ENCODE measurements around the gene LDB2.

Gene LDB2

GRCh38 chr4:16835597-16836247 lies 62.7 kb downstream of the LDB2 start:
- no peak for DNase-seq (ENCODE audit: low spot score)
- no peak overlapping the region for H3K27ac ChIP-seq
- TF ChIP-seq, protein P1, sequence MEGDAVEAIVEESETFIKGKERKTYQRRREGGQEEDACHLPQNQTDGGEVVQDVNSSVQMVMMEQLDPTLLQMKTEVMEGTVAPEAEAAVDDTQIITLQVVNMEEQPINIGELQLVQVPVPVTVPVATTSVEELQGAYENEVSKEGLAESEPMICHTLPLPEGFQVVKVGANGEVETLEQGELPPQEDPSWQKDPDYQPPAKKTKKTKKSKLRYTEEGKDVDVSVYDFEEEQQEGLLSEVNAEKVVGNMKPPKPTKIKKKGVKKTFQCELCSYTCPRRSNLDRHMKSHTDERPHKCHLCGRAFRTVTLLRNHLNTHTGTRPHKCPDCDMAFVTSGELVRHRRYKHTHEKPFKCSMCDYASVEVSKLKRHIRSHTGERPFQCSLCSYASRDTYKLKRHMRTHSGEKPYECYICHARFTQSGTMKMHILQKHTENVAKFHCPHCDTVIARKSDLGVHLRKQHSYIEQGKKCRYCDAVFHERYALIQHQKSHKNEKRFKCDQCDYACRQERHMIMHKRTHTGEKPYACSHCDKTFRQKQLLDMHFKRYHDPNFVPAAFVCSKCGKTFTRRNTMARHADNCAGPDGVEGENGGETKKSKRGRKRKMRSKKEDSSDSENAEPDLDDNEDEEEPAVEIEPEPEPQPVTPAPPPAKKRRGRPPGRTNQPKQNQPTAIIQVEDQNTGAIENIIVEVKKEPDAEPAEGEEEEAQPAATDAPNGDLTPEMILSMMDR (conservative IDR thresholded peaks at IDR 0.05; ENCODE audit: low read depth), result no peak
- POLR2A ChIA-PET (ENCODE audit: low non-redundant PET), result no interaction called here
- CTCF ChIA-PET, result no interaction called here

GRCh38 chr4:16834814-16835213 lies 63.6 kb downstream of the LDB2 start:
- ChIA-PET POLR2A (ENCODE audit: low non-redundant PET) (no interaction called here), CTCF (no interaction called here)
- H3K27ac ChIP-seq, result no peak overlapping the region
- no peak for DNase-seq (ENCODE audit: low spot score)
- TF ChIP-seq, protein P1 (conservative IDR thresholded peaks at IDR 0.05; ENCODE audit: low read depth), result no peak

DNA sequence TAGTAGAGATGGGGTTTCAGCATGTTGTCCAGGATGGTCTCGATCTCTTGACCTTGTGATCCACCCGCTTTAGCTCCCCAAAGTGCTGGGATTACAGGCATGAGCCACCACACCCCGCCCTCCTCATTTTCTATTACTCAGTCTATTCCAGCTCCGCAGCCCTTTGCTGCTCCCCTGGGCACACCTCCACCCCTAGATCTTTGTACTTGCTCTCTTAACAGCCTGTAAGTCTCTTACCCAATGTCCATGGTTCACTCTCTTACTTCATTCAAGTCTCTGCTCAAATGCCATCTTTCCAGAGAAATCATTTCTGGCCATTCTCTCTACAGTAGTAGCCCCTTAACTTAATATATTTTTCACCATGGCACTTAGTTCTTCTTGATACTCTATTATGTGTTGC lies 64.7 kb downstream of the LDB2 start:
- TF ChIP-seq, protein P1 (conservative IDR thresholded peaks at IDR 0.05; ENCODE audit: low read depth), result no peak
- DNase-seq (ENCODE audit: low spot score), result no peak
- ChIA-PET CTCF (no interaction called here), POLR2A (ENCODE audit: low non-redundant PET) (no interaction called here)
- H3K27ac ChIP-seq, result no peak overlapping the region

- ChIA-PET CTCF (no interaction called here), POLR2A (ENCODE audit: low non-redundant PET) (no interaction called here)
- TF ChIP-seq, protein P1 (conservative IDR thresholded peaks at IDR 0.05; ENCODE audit: low read depth), result no peak
- DNase-seq (ENCODE audit: low spot score), result no peak
- no peak overlapping the region for H3K27ac ChIP-seq
These were observed 68.4 kb downstream of the LDB2 start for GRCh38 chr4:16830081-16830480.

- ChIA-PET POLR2A (ENCODE audit: low non-redundant PET) (no interaction called here), CTCF (no interaction called here)
- TF ChIP-seq, protein P1 (conservative IDR thresholded peaks at IDR 0.05; ENCODE audit: low read depth), result no peak
- DNase-seq (ENCODE audit: low spot score), result no peak
- no peak overlapping the region for H3K27ac ChIP-seq
These were observed 70.4 kb downstream of the LDB2 start for GRCh38 chr4:16827794-16828724.

DNA sequence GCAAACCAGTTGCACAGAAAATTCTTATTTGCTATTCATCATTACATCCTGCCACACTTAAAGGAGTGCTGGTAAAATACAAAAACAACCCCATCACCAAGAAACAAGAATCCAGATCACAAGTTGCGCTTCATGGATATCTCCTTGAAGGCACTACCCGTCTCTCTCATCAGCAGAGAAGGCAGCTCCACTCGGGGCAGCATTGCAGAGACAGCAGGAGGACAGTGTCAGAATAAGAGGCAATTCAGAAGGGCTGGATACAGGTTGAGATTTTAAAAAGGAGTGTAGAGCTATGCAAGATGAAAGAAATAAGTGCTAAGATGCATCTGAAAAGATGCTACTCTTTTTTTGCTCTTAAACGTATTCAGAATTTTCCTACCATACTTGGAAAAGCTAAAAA lies 71.4 kb downstream of the LDB2 start:
- TF ChIP-seq, protein P1 (conservative IDR thresholded peaks at IDR 0.05; ENCODE audit: low read depth), result no peak
- no peak for DNase-seq (ENCODE audit: low spot score)
- H3K27ac ChIP-seq, result no peak overlapping the region
- POLR2A ChIA-PET (ENCODE audit: low non-redundant PET), result no interaction called here
- CTCF ChIA-PET, result no interaction called here
